ENCODE measurements around the gene CCDC91.
A peak's percentile ranks its signal among the peaks of the same experiment; 100 is the strongest.

Gene CCDC91
- total RNA-seq, result 81.4 to 101 (median 88.9) reads per million in 4 donors

GRCh38 chr12:28190321-28191050 lies at the start of gene CCDC91:
Gene CCDC91, plus strand, starts transcription at chr12:28190456. Its CDS starts 66,760 bp downstream, at chr12:28257216.
- peak; percentile 86 to 92 (median 90) for DNase-seq

GRCh38 chr12:28144059-28144458 lies 46.2 kb upstream of the CCDC91 start:
- no peak for DNase-seq

- no peak for DNase-seq
Measured at GRCh38 chr12:28144532-28144931, 45.7 kb upstream of the CCDC91 start.

- DNase-seq, result no peak
Measured at GRCh38 chr12:28145216-28145615, 45.0 kb upstream of the CCDC91 start.

- DNase-seq, result no peak
Measured at GRCh38 chr12:28149279-28149678, 41.0 kb upstream of the CCDC91 start.

- DNase-seq, result no peak
Measured at GRCh38 chr12:28156362-28156761, 33.9 kb upstream of the CCDC91 start.

- DNase-seq, result no peak
Measured at GRCh38 chr12:28156804-28157203, 33.5 kb upstream of the CCDC91 start.

- DNase-seq, result no peak
Measured at GRCh38 chr12:28158353-28158752, 31.9 kb upstream of the CCDC91 start.

- no peak for DNase-seq
Measured at GRCh38 chr12:28159688-28160087, 30.6 kb upstream of the CCDC91 start.

GRCh38 chr12:28161697-28162096 lies 28.6 kb upstream of the CCDC91 start:
- DNase-seq, result no peak

- no peak for DNase-seq
Measured at GRCh38 chr12:28162697-28163096, 27.6 kb upstream of the CCDC91 start.

- no peak for DNase-seq
Measured at GRCh38 chr12:28164644-28165275, 25.5 kb upstream of the CCDC91 start.

- DNase-seq, result no peak
Measured at GRCh38 chr12:28167981-28168485, 22.2 kb upstream of the CCDC91 start.

GRCh38 chr12:28171356-28172060 lies 18.7 kb upstream of the CCDC91 start:
- no peak for DNase-seq

GRCh38 chr12:28172434-28173030 lies 17.7 kb upstream of the CCDC91 start:
- no peak for DNase-seq

GRCh38 chr12:28173440-28173839 lies 16.8 kb upstream of the CCDC91 start:
- DNase-seq, result no peak

GRCh38 chr12:28175098-28175589 lies 15.1 kb upstream of the CCDC91 start:
- DNase-seq, result no peak

- no peak for DNase-seq
Measured at GRCh38 chr12:28176295-28176694, 14.0 kb upstream of the CCDC91 start.

GRCh38 chr12:28177461-28177860 lies 12.8 kb upstream of the CCDC91 start:
- no peak for DNase-seq

- DNase-seq, result no peak
Measured at GRCh38 chr12:28177905-28178304, 12.4 kb upstream of the CCDC91 start.

- no peak for DNase-seq
Measured at GRCh38 chr12:28178775-28179174, 11.5 kb upstream of the CCDC91 start.

GRCh38 chr12:28180786-28181185 lies 9.5 kb upstream of the CCDC91 start:
- no peak for DNase-seq

GRCh38 chr12:28184375-28184774 lies 5.9 kb upstream of the CCDC91 start:
- DNase-seq, result no peak

Data from T-helper 1 cell (primary cell).